ENCODE measurements around the gene NEK11. TPM values are rescaled to one million over a fixed set of nuclear protein-coding genes. Genes with fewer than 3 reads are reported as not detected.

Gene NEK11
- total and polyA plus RNA-seq, 9 of the 15 experiments (the other 6 are each of a cell fraction or from before 2014, with no cell fraction given), result 0.28 to 1.5 (median 0.87) TPM

DNA sequence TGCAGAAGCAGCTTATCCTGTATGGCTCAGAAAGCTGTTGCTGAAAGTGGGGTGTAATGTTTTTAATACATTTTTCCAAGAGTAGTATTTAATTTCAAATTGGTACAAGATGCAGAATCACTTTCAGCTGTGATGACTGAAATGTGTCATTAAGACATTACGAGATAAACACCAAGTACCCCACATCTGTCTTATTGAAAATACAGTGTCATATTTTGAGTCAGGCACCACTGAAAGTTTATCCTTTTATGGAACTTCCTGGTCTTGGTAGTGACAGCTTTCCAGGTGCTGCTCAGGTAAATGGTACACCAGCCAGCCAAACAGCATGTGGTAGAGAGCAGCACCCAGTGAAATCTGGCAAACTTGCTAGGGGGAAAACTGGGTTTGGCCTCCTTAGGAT lies 17.0 kb upstream of the NEK11 start:
- Histone ChIP-seq H2AFZ (ENCODE audit: low read depth, low read length) (no peak overlapping the region), H3K36me3 (ENCODE audit: control insufficient read depth, insufficient read depth, low read length) (peaks cover 34% of the 10 kb centered on the region), H3K4me3 (no peak overlapping the region), H4K20me1 (replicated peaks; ENCODE audit: control insufficient read depth, insufficient read depth, low read length) (no peaks in the 10 kb centered on the region), H3K79me2 (ENCODE audit: control insufficient read depth, insufficient read depth, low read length) (no peaks in the 10 kb centered on the region), H3K9me3 (replicated peaks; ENCODE audit: control insufficient read depth, insufficient read depth, low read depth, low read length) (no peaks in the 10 kb centered on the region), H3K4me2 (ENCODE audit: insufficient read depth, low read length) (no peak overlapping the region), H3K27me3 (ENCODE audit: control insufficient read depth in 2 of 2, insufficient read depth in 2 of 2, low read length in 2 of 2) (no peaks in the 10 kb centered on the region), H3K9ac (ENCODE audit: insufficient read depth in 1 of 2, low read depth in 2 of 2, low read length in 2 of 2) (no peak overlapping the region), H3K9me1 (ENCODE audit: control insufficient read depth, insufficient read depth, low read length) (no peaks in the 10 kb centered on the region), H3K27ac (ENCODE audit: extremely low read depth, low read depth, low read length) (no peak overlapping the region), H3K4me1 (replicated peaks in 1 of 2; ENCODE audit: control insufficient read depth in 2 of 2, insufficient read depth in 2 of 2, low read length in 2 of 2) (no peaks in the 10 kb centered on the region)
- TF ChIP-seq, protein P1, sequence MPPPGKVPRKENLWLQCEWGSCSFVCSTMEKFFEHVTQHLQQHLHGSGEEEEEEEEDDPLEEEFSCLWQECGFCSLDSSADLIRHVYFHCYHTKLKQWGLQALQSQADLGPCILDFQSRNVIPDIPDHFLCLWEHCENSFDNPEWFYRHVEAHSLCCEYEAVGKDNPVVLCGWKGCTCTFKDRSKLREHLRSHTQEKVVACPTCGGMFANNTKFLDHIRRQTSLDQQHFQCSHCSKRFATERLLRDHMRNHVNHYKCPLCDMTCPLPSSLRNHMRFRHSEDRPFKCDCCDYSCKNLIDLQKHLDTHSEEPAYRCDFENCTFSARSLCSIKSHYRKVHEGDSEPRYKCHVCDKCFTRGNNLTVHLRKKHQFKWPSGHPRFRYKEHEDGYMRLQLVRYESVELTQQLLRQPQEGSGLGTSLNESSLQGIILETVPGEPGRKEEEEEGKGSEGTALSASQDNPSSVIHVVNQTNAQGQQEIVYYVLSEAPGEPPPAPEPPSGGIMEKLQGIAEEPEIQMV (tag; conservative IDR thresholded peaks at IDR 0.05; ENCODE audit: low read depth), result no peak
- no peak for TF ChIP-seq WHSC1 (IDR thresholded peaks at IDR 0.05; ENCODE audit: low read length)
- no peak for TF ChIP-seq ERF (CRISPR knock-in tag; IDR thresholded peaks at IDR 0.05)
- TF ChIP-seq ARID1B (IDR thresholded peaks at IDR 0.05), result no peak
- no peak for TF ChIP-seq MEF2A (IDR thresholded peaks at IDR 0.05; ENCODE audit: control insufficient read depth, low read depth, low read length)
- no peak for TF ChIP-seq RNF2 (IDR thresholded peaks at IDR 0.05)
- TF ChIP-seq ZNF134 (CRISPR knock-in tag; conservative IDR thresholded peaks at IDR 0.05), result no peak
- no TSS peak for BruUV-seq (replicated peaks)
- 100% methylated on average over 1 of the region's 1 CpG for WGBS (ENCODE audit: insufficient coverage, low coverage, missing lambda C conversion rate)
- no peak for FAIRE-seq
- no peak for ATAC-seq
- POLR2A ChIA-PET, result interaction anchor here (0.5 kb wide), 1 partner anchor 82 kb away, joined by 3 read pairs; no protein-coding TSS in a partner anchor
- CTCF ChIA-PET (ENCODE audit: low intra/inter-chr PET ratio), result no interaction called here
- in situ Hi-C loops (cut with MboI) (no loop called here), intact Hi-C loops (cut with micrococcal nuclease) (no loop called here)
- no peak for DNase-seq (ENCODE audit: extremely low read depth in 1 of 4, low spot score in 3 of 4)
